Skeletal muscle tissue (tissue), 4 donors: ENCODE data around the gene RFTN1. TPM values are rescaled to one million over a fixed set of nuclear protein-coding genes. Genes with fewer than 3 reads are reported as not detected.
"Not testable (repeated sequence)": the region's sequence is repeated elsewhere in the genome, so short reads cannot be mapped to it uniquely, and the experiment has no call there.

Experiments used
- H3K27ac ChIP-seq: one replicate; pipeline ENCODE4 v1.7.0; 2013; ENCODE audit warnings: mild to moderate bottlenecking, low read depth, low read length, inconsistent platforms
- H3K27me3 ChIP-seq, 3 donors: one replicate each; pipeline ENCODE4 v1.7.0; 2013; ENCODE audit warnings: low read length in 3 of 3; ENCODE audit not compliant: control insufficient read depth in 3 of 3, insufficient read depth in 3 of 3
- H3K36me3 ChIP-seq, 3 donors: one replicate each; pipeline ENCODE4 v1.7.0; 2013; ENCODE audit warnings: low read length in 3 of 3; ENCODE audit not compliant: control insufficient read depth in 3 of 3, insufficient read depth in 3 of 3
- H3K4me1 ChIP-seq, 3 donors: one replicate each; pipeline ENCODE4 v1.7.0; 2013; ENCODE audit warnings: low read length in 3 of 3, mild to moderate bottlenecking in 3 of 3; ENCODE audit not compliant: control insufficient read depth in 3 of 3, insufficient read depth in 3 of 3
- H3K4me3 ChIP-seq, 3 donors: one replicate each; pipeline ENCODE4 v1.7.0; 2013; ENCODE audit warnings: low read length in 3 of 3
- H3K9ac ChIP-seq, 3 donors: one replicate each; pipeline ENCODE4 v1.7.0; 2013; ENCODE audit warnings: low read length in 3 of 3, mild to moderate bottlenecking in 3 of 3, moderate library complexity in 2 of 3, low read depth in 1 of 3
- H3K9me3 ChIP-seq, 3 donors: one replicate each; pipeline ENCODE4 v1.7.0; 2013; ENCODE audit warnings: low read length in 3 of 3; ENCODE audit not compliant: control insufficient read depth in 3 of 3
- total RNA-seq: library from RNA; depleted of rRNA; stranded (reverse); fragments of >200 nt; gene quantifications from one replicate; pipeline ENCODE4 v1.2.3, GENCODE V29; 2014
- donor health status: Osteomylitis.

Gene RFTN1
- total RNA-seq, 1 donor from 2014 or later: 15.7 TPM

DNA sequence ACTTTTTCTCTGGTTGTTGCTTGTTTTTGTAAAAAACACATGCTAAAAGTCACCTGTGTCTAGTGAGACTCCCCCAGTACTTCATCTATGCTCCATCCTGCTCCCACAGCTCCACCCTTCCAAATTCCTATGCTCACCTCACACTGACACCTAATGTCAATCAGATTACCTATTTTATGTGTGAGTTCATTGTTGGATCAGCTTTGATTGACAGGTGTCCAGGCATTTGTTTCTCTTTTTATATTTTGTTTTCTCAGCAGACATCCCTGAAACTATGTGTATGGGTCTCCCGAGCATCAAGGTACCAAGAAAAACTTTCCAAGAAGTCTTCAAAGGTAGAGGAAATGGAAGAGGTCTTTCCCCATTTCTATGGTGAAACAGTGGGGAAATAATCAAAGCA is 13.4 kb downstream of the RFTN1 start:
- no peak overlapping the region for H3K9ac ChIP-seq
- H3K36me3 ChIP-seq: peaks cover 0 to 2% (median 0%) of the 10 kb centered on the region in 3 donors
- peaks cover 5 to 7% (median 6%) of the 10 kb centered on the region in 3 donors for H3K4me1 ChIP-seq
- no peaks in the 10 kb centered on the region for H3K9me3 ChIP-seq
- H3K4me3 ChIP-seq: no peak overlapping the region
- no peaks in the 10 kb centered on the region for H3K27me3 ChIP-seq
- H3K27ac ChIP-seq: no peak overlapping the region

DNA sequence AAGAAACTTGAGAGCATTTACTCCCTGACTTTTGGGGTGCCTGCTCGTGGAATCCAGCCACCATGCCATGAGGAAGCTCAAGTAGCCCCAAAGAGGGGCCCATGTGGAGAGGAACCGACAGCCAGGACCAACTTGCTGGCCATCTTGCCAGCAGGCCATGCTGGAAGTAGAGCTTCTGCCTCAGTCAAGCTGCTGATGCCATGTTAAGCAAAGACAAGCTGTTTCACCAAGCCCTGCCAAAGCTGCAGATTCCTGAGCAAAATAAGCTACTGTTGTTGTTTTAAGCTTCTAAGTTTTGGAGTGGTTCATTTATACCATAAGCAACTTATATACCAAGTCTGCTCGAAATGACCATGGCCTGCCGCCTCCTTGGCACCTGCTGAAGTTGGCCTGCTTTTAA is 14.1 kb downstream of the RFTN1 start:
- Histone ChIP-seq H3K27me3 (no peaks in the 10 kb centered on the region), H3K36me3 (no peaks in the 10 kb centered on the region), H3K4me3 (no peak overlapping the region), H3K27ac (no peak overlapping the region), H3K9ac (no peak overlapping the region), H3K4me1 (peaks cover 6 to 7% (median 7%) of the 10 kb centered on the region in 3 donors), H3K9me3 (no peaks in the 10 kb centered on the region)

DNA sequence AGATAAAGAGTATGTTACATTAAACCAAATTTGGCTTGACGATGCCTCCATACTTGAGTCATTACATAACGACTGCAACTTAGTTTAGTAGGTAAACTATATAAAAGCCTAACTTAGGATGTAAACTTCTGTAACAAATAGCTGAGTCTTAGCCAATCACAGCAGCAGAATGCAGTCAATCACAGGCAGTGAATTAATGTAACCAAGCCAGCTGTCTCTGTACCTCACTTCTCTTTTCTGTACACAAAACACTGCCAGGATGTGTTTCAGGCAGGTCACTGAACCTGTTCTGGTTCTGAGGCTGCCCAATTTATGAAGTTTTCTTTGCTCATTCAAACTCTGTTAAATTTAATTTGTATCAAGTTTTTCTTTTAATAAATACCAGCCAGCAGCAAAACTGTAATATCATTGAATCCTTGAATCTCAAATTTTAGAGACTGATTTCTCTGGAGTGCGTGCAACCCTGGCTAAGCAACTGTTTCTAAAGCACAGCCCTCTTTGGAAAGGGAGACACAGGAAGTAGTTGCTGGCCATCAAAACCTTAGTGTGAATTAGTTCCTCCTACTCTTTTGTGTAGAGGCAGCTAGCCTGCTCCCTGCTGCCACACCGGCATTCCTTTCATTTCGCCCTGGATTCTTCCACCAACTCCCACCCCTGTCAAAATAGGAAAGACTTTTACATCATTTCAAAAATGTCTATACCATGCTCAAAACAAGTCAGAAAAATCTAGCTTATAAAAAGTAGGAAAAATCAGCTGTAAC is 15.2 kb downstream of the RFTN1 start:
- Histone ChIP-seq H3K4me1 (peaks cover 6 to 7% (median 7%) of the 10 kb centered on the region in 3 donors), H3K4me3 (no peak overlapping the region), H3K9ac (no peak overlapping the region), H3K36me3 (no peaks in the 10 kb centered on the region), H3K9me3 (no peaks in the 10 kb centered on the region), H3K27ac (no peak overlapping the region), H3K27me3 (no peaks in the 10 kb centered on the region)

DNA sequence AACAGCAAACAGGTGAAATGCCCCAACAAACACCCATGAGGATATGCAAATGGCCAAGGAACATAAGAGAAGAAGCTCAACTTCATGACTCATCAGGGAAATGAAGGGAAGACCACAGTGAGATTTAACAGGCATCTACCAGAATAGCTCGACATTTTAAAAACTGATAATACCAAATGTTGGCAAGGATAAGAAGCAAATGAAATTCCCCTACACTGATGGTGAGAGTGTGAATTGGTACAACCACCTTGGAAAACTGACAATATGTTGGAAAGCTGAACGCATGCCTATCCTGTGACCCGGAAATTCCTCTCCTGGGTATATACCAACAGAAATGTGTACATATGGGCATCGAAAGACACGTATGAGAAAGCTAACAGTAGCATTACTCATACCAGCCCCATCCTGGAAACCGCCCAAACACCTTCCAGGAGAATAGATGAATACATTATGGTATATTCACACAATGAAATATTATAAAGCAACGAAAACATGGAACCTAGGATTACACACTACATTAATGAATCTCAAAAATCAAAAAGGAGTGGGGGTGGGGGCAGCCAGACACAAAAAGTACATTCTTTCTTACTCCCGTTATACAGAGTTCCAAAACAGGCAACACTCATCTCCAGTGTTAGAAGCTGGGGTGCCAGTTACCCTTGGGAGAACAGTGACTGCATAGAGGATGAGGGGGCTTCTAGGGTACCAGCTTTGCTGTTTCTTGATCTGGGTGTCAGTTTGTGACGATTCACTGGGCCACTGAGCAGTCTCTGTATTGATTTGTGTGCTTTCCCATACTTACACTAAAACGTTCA is 16.9 kb downstream of the RFTN1 start:
- no peaks in the 10 kb centered on the region for H3K27me3 ChIP-seq
- H3K4me3 ChIP-seq: no peak overlapping the region
- H3K36me3 ChIP-seq: peaks cover 0 to 12% (median 8%) of the 10 kb centered on the region in 3 donors
- no peak overlapping the region for H3K9ac ChIP-seq
- no peaks in the 10 kb centered on the region for H3K9me3 ChIP-seq
- peaks cover 6 to 7% (median 7%) of the 10 kb centered on the region in 3 donors for H3K4me1 ChIP-seq
- H3K27ac ChIP-seq: no peak overlapping the region

DNA sequence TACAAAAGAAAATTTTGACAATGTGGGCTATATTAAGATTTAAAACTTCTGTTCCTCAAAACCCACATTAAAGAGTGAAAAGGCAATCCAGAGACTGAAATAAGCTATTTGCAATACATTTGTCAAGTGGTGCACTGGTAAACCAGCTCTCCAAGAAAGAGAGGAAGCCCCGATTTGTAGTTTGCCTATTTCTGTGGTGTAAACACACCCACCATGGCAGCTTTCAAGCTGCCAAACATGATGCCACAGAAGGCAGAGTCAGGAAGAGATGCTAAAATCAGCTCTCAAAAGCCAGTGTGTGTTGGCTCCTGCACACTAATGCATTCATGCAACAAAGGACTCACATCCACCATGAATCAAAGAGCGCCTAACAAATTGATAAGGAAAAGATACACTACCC is 17.5 kb downstream of the RFTN1 start:
- H3K9me3 ChIP-seq: no peaks in the 10 kb centered on the region
- H3K4me3 ChIP-seq: no peak overlapping the region
- H3K27me3 ChIP-seq: no peaks in the 10 kb centered on the region
- peaks cover 4 to 16% (median 8%) of the 10 kb centered on the region in 3 donors for H3K36me3 ChIP-seq
- no peak overlapping the region for H3K9ac ChIP-seq
- no peak overlapping the region for H3K27ac ChIP-seq
- H3K4me1 ChIP-seq: peaks cover 6 to 7% (median 7%) of the 10 kb centered on the region in 3 donors

DNA sequence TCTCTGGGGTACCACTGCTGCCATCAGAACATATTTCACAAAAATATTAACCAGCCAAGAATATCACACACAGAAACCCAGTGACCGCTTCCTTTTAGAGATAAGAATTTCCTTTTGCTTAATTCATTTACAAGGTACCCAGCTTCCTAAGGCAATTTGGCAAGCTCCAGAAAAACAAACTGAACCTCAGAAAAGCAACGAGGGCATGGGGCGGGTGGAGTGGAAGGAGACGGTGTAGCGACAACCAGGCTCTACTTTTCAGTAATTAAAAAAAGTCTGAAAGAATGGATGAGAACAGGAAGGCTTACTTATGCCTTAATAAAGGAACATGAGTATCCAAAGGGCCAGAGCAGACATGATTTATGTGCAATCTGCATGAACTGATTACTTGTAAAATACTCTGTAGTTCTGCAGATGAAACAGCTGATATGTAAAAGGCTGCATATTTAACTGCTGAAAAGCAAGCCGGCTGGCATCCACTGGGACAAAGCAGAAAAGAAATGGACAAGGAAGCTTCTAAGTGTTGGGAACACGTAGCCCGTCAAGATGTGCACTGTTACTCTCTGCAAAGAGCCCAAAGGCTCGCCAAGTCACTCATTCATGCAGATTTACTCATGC is 18.6 kb downstream of the RFTN1 start:
- Histone ChIP-seq H3K4me3 (no peak overlapping the region), H3K4me1 (peaks cover 6 to 7% (median 7%) of the 10 kb centered on the region in 3 donors), H3K9ac (no peak overlapping the region), H3K9me3 (no peaks in the 10 kb centered on the region), H3K27ac (no peak overlapping the region), H3K27me3 (no peaks in the 10 kb centered on the region), H3K36me3 (peaks cover 5 to 16% (median 8%) of the 10 kb centered on the region in 3 donors)

DNA sequence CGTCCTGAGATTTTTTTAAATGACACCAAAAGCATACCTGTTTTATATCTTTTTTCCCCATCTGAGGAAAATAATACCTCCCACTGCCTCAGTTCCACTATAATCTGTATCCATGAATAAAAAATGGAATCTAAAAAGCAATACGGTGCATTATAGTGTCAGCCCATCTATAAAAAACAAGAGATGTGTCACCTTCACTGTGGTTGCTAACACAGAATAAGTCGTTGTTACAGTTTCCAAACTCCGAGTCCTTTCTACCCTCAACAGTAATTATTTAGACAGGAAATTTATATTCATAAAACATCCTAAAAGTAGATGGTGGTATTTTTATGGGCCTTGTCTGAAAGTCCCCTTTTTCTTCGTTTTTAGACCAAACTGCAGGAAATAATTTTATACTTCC is 19.4 kb downstream of the RFTN1 start:
- H3K4me1 ChIP-seq: peaks cover 4 to 7% (median 7%) of the 10 kb centered on the region in 3 donors
- H3K9ac ChIP-seq: no peak overlapping the region
- H3K27ac ChIP-seq: no peak overlapping the region
- H3K4me3 ChIP-seq: no peak overlapping the region
- peaks cover 5 to 19% (median 8%) of the 10 kb centered on the region in 3 donors for H3K36me3 ChIP-seq
- H3K9me3 ChIP-seq: no peaks in the 10 kb centered on the region
- H3K27me3 ChIP-seq: no peaks in the 10 kb centered on the region

DNA sequence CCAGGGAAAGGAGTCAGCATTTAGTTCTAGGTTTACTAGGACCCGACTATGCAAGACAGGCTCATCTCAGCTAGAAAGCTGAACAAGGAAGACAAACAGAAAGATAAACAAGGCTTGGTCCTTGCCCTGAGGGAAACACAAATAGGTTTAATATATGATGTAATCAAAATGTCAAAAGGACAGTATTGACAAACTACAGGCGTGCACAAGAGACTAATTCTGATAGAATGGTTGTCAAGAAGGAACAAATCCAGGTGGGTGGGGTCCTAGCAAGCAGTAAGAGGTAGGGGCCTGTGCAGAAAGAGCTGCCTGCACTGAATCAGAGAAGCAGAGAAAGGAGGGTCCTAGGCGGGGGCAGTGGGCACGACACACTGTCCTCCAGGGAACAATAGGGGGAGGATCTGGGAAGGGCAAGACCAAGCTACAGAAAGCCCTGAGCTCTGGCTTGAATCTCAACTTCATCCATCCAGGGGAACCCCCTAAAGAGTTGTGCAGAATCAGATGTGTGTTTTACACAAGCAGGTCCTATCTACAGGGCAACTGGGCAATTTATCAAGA is 23.4 kb downstream of the RFTN1 start:
- Histone ChIP-seq H3K4me1 (peaks cover 2 to 5% (median 3%) of the 10 kb centered on the region in 3 donors), H3K27me3 (no peaks in the 10 kb centered on the region)

DNA sequence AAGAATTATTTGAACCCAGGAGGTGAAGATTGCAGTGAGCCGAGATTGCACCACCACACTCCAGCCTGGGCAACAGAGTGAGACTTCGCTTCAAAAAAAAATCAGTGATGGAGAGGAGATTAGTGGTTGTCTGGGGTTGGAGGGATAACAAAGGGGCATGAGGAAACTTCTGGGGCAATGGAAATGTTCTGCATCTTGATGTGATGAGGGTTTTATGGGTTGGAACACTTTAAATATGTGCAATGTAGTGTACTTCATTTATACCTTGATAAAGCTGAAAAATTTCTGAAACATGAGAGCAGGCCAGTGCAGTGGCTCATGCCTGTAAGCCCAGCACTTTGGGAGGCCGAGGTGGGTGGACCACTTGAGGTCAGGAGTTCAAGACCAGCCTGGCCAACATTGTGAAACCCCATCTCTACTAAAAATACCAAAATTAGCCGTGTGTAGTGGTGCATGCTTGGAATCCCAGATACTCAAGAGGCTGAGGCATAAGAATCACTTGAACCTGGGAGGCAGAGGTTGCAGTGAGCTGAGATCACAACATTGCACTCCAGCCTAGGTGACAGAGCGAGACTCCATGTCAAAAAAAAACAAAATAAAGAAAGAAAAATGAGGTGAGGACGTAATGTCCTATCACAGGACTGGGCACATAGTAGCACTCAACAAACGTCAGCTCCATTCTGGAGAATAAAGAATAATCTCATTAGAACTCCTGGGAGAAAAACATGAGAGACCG is 24.0 kb downstream of the RFTN1 start:
- H3K4me1 ChIP-seq, H3K27ac ChIP-seq, H3K9ac ChIP-seq, H3K27me3 ChIP-seq, H3K9me3 ChIP-seq, H3K4me3 ChIP-seq: not testable (repeated sequence)
- H3K36me3 ChIP-seq: peaks cover 5 to 19% (median 11%) of the 10 kb centered on the region in 3 donors

More for the DNA sequence above, 23.4 kb downstream of the RFTN1 start:
- no peak overlapping the region for H3K9ac ChIP-seq
- no peak overlapping the region for H3K4me3 ChIP-seq
- H3K27ac ChIP-seq: no peak overlapping the region
- H3K36me3 ChIP-seq: peaks cover 5 to 19% (median 11%) of the 10 kb centered on the region in 3 donors
- no peaks in the 10 kb centered on the region for H3K9me3 ChIP-seq
